ENCODE results near the gene JUP.

Gene JUP

DNA sequence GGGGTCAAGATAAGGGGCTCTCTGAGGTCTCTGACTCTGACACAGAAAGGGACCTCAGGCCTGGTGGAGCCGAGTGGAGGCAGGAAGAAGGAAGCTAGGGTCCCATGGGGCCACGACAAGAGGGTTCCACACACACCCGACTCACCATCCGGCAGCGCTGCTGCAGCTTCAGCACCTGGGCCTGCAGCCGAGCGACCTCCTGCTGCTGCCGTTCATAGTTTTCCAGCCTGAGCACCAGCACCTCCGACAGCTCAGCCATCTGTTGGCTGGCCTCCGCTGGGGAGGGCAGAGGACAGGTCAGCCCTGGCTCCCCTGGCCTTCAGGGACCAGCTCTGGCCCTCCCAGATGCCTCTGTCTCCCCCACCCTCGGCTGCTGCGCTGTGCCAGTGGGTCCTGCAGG lies 58.5 kb downstream of the JUP start:
- Histone ChIP-seq H2AFZ (ENCODE audit: low read length) (no peak overlapping the region), H3F3A (ENCODE audit: insufficient read depth, low read length) (no peaks in the 10 kb centered on the region), H3K4me2 (ENCODE audit: low read depth, low read length) (no peak overlapping the region), H3K4me3 (ENCODE audit: low read length) (no peak overlapping the region), H3K9ac (ENCODE audit: low read length) (no peak overlapping the region), H3K9me3 (replicated peaks; ENCODE audit: insufficient read depth, low read length) (no peaks in the 10 kb centered on the region), H3K27me3 (replicated peaks; ENCODE audit: insufficient read depth, low read length) (peaks cover 29% of the 10 kb centered on the region), H3K36me3 (replicated peaks; ENCODE audit: insufficient read depth, low read length) (no peaks in the 10 kb centered on the region), H3K4me1 (ENCODE audit: low read length) (no peaks in the 10 kb centered on the region), H3K9me2 (replicated peaks; ENCODE audit: insufficient read depth, low read length) (no peaks in the 10 kb centered on the region), H4K20me1 (ENCODE audit: insufficient read depth, low read length) (no peaks in the 10 kb centered on the region), H3K27ac (ENCODE audit: low read length) (no peak overlapping the region), H3K79me2 (ENCODE audit: low read length) (no peaks in the 10 kb centered on the region)
- DNase-seq: no peak
- no peak for TF ChIP-seq EZH2 (optimal IDR thresholded peaks at IDR 0.05; ENCODE audit: low read depth, low read length)
- no peak for TF ChIP-seq EZH2phosphoT487 (IDR thresholded peaks at IDR 0.05; ENCODE audit: low read length)

DNA sequence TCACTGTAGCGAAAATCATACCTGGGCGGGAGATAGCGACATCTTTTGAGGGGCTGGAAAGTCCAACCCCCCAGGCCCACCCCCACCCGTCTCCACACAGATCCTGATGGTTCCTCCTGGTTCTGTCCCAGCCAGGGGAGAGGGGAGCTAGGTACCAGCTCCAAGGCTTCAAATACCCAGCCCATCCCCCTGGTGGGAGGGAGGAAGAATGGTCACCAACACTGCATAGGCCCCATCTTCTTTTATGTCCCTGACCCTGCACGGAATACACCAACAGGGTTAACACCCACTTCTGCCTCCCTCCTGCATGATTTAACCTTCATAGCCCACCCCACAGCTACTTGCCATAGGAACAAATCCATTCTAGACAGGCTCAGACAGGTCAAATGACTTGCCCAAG lies 61.4 kb downstream of the JUP start:
- H3K27ac ChIP-seq (ENCODE audit: low read length): no peak overlapping the region
- H2AFZ ChIP-seq (ENCODE audit: low read length): no peak overlapping the region
- DNase-seq: no peak
- H3K4me2 ChIP-seq (ENCODE audit: low read depth, low read length): no peak overlapping the region
- H3K36me3 ChIP-seq (replicated peaks; ENCODE audit: insufficient read depth, low read length): no peaks in the 10 kb centered on the region
- no peaks in the 10 kb centered on the region for H3K79me2 ChIP-seq (ENCODE audit: low read length)
- H3K9me2 ChIP-seq (replicated peaks; ENCODE audit: insufficient read depth, low read length): no peaks in the 10 kb centered on the region
- H3K4me1 ChIP-seq (ENCODE audit: low read length): no peaks in the 10 kb centered on the region
- H3K9ac ChIP-seq (ENCODE audit: low read length): no peak overlapping the region
- TF ChIP-seq, protein P1, sequence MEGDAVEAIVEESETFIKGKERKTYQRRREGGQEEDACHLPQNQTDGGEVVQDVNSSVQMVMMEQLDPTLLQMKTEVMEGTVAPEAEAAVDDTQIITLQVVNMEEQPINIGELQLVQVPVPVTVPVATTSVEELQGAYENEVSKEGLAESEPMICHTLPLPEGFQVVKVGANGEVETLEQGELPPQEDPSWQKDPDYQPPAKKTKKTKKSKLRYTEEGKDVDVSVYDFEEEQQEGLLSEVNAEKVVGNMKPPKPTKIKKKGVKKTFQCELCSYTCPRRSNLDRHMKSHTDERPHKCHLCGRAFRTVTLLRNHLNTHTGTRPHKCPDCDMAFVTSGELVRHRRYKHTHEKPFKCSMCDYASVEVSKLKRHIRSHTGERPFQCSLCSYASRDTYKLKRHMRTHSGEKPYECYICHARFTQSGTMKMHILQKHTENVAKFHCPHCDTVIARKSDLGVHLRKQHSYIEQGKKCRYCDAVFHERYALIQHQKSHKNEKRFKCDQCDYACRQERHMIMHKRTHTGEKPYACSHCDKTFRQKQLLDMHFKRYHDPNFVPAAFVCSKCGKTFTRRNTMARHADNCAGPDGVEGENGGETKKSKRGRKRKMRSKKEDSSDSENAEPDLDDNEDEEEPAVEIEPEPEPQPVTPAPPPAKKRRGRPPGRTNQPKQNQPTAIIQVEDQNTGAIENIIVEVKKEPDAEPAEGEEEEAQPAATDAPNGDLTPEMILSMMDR (IDR thresholded peaks at IDR 0.05; ENCODE audit: low read length): no peak
- no peak for TF ChIP-seq EZH2phosphoT487 (IDR thresholded peaks at IDR 0.05; ENCODE audit: low read length)
- TF ChIP-seq EZH2 (optimal IDR thresholded peaks at IDR 0.05; ENCODE audit: low read depth, low read length): no peak
- H3K4me3 ChIP-seq (ENCODE audit: low read length): no peak overlapping the region
- H4K20me1 ChIP-seq (ENCODE audit: insufficient read depth, low read length): no peaks in the 10 kb centered on the region
- H3K27me3 ChIP-seq (replicated peaks; ENCODE audit: insufficient read depth, low read length): 0 out of 2 replicates have a peak, but pooled peaks cover 2% of the 10 kb centered on the region
- no peaks in the 10 kb centered on the region for H3F3A ChIP-seq (ENCODE audit: insufficient read depth, low read length)
- H3K9me3 ChIP-seq (replicated peaks; ENCODE audit: insufficient read depth, low read length): no peaks in the 10 kb centered on the region

DNA sequence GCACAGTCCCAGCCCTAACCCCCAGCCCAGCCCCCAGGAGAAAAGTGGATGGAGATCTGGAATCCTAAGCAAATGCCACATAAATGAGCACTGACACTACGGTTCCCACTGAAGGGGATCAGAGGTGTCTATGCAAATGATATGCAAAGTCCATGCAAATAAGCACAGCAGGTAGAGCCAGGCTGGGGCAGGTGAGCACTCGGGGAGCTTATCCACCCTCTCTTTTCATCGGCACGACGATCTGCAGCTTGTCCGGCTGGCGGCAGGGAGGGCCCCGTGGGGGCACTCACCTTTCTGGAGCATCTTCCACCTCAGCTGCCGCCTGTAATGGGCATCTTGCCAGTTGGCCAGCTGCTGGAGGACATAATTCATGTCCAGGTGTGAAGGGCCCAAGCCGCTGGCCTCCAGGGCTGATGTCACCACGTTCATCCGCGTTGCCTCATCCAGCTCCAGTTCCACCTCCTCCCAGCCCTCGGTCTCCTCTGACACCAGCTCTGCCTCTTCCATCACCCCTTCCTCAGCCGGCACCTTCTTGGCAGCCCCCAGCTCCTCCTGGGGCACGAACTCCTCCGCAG lies 61.9 kb downstream of the JUP start:
- no peak overlapping the region for H3K9ac ChIP-seq (ENCODE audit: low read length)
- H3K9me3 ChIP-seq (replicated peaks; ENCODE audit: insufficient read depth, low read length): no peaks in the 10 kb centered on the region
- H3K9me2 ChIP-seq (replicated peaks; ENCODE audit: insufficient read depth, low read length): no peaks in the 10 kb centered on the region
- H3K27me3 ChIP-seq (replicated peaks; ENCODE audit: insufficient read depth, low read length): no peaks in the 10 kb centered on the region
- H3K4me1 ChIP-seq (ENCODE audit: low read length): no peaks in the 10 kb centered on the region
- H2AFZ ChIP-seq (ENCODE audit: low read length): no peak overlapping the region
- no peak for TF ChIP-seq EZH2phosphoT487 (IDR thresholded peaks at IDR 0.05; ENCODE audit: low read length)
- TF ChIP-seq, protein P1 (IDR thresholded peaks at IDR 0.05; ENCODE audit: low read length): no peak
- TF ChIP-seq EZH2 (optimal IDR thresholded peaks at IDR 0.05; ENCODE audit: low read depth, low read length): no peak
- no peak for DNase-seq
- no peaks in the 10 kb centered on the region for H3K36me3 ChIP-seq (replicated peaks; ENCODE audit: insufficient read depth, low read length)
- H3K79me2 ChIP-seq (ENCODE audit: low read length): no peaks in the 10 kb centered on the region
- H3K4me2 ChIP-seq (ENCODE audit: low read depth, low read length): no peak overlapping the region
- H3K4me3 ChIP-seq (ENCODE audit: low read length): no peak overlapping the region
- H4K20me1 ChIP-seq (ENCODE audit: insufficient read depth, low read length): no peaks in the 10 kb centered on the region
- no peak overlapping the region for H3K27ac ChIP-seq (ENCODE audit: low read length)
- H3F3A ChIP-seq (ENCODE audit: insufficient read depth, low read length): no peaks in the 10 kb centered on the region

DNA sequence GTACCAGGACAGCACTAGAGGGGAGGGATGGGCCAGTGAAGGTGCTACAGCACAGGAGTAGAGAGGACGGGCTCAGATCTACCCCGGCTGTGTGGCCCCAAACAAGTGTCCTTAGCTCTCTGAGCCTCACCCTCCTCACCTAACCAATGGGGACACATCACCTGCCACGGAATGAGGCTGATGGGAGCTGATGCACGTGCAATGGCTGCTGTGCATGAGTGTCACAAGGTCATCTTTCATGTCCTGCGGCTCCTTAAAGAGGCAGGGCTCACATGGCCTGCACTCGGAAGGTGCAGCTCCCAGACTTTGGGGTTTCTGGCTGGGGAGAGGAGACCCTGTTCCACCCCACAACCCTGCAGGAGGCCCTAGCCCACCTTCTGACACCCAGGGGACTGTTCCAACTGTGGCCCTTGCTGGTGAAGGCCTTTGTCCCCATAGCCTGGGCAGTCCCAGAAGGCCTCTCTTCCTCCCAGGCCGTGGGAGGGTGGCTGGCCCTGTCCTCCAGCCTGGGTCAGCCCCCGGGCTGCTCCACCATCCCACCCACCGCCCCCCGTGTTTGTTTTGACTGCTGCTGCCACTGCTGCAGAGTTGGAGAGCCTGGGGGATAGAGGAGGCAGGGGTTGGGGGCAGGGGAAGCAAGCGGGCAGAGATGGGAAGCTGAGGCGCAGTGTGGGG lies 62.6 kb downstream of the JUP start:
- H3K36me3 ChIP-seq (replicated peaks; ENCODE audit: insufficient read depth, low read length): no peaks in the 10 kb centered on the region
- no peak overlapping the region for H3K9ac ChIP-seq (ENCODE audit: low read length)
- H3K4me1 ChIP-seq (ENCODE audit: low read length): no peaks in the 10 kb centered on the region
- no peaks in the 10 kb centered on the region for H3F3A ChIP-seq (ENCODE audit: insufficient read depth, low read length)
- no peaks in the 10 kb centered on the region for H3K9me2 ChIP-seq (replicated peaks; ENCODE audit: insufficient read depth, low read length)
- H3K27me3 ChIP-seq (replicated peaks; ENCODE audit: insufficient read depth, low read length): no peaks in the 10 kb centered on the region
- H3K27ac ChIP-seq (ENCODE audit: low read length): no peak overlapping the region
- H4K20me1 ChIP-seq (ENCODE audit: insufficient read depth, low read length): no peaks in the 10 kb centered on the region
- no peak for DNase-seq
- no peaks in the 10 kb centered on the region for H3K9me3 ChIP-seq (replicated peaks; ENCODE audit: insufficient read depth, low read length)
- no peak overlapping the region for H2AFZ ChIP-seq (ENCODE audit: low read length)
- no peak overlapping the region for H3K4me3 ChIP-seq (ENCODE audit: low read length)
- H3K79me2 ChIP-seq (ENCODE audit: low read length): no peaks in the 10 kb centered on the region
- TF ChIP-seq EZH2phosphoT487 (IDR thresholded peaks at IDR 0.05; ENCODE audit: low read length): no peak
- no peak for TF ChIP-seq EZH2 (optimal IDR thresholded peaks at IDR 0.05; ENCODE audit: low read depth, low read length)
- no peak overlapping the region for H3K4me2 ChIP-seq (ENCODE audit: low read depth, low read length)
